Measurements from ENCODE around the gene MMP27. TPM values are rescaled to one million over a fixed set of nuclear protein-coding genes. Genes with fewer than 3 reads are reported as not detected.

MMP27 gene
- total RNA-seq, 1 donor, result 0.18 TPM

- H3K4me3 ChIP-seq (ENCODE audit: low read depth, low read length), result no peak overlapping the region
- TF ChIP-seq CTCF (IDR thresholded peaks at IDR 0.05; ENCODE audit: insufficient read depth, low read length), result no peak
- DNase-seq (ENCODE audit: low read depth), result no peak
These were observed 27.5 kb downstream of the MMP27 start for GRCh38 chr11:102678022-102678421.

- DNase-seq (ENCODE audit: low read depth), result no peak
- TF ChIP-seq CTCF (IDR thresholded peaks at IDR 0.05; ENCODE audit: insufficient read depth, low read length), result no peak
- no peak overlapping the region for H3K4me3 ChIP-seq (ENCODE audit: low read depth, low read length)
These were observed 29.5 kb downstream of the MMP27 start for GRCh38 chr11:102676084-102676483.

GRCh38 chr11:102669664-102670063 is 35.9 kb downstream of the MMP27 start:
- no peak for DNase-seq (ENCODE audit: low read depth)
- no peak for TF ChIP-seq CTCF (IDR thresholded peaks at IDR 0.05; ENCODE audit: insufficient read depth, low read length)
- H3K4me3 ChIP-seq (ENCODE audit: low read depth, low read length), result no peak overlapping the region

GRCh38 chr11:102666331-102666957 is 39.1 kb downstream of the MMP27 start:
- peak; percentile 94 for TF ChIP-seq CTCF (IDR thresholded peaks at IDR 0.05; ENCODE audit: insufficient read depth, low read length)
- no peak overlapping the region for H3K4me3 ChIP-seq (ENCODE audit: low read depth, low read length)
- DNase-seq (ENCODE audit: low read depth), result peak; percentile 67

- no peak for DNase-seq (ENCODE audit: low read depth)
- H3K4me3 ChIP-seq (ENCODE audit: low read depth, low read length), result no peak overlapping the region
- TF ChIP-seq CTCF (IDR thresholded peaks at IDR 0.05; ENCODE audit: insufficient read depth, low read length), result peak; percentile 38
These were observed 41.4 kb downstream of the MMP27 start for GRCh38 chr11:102664001-102664752.

GRCh38 chr11:102662607-102663006 is 43.0 kb downstream of the MMP27 start:
- no peak for DNase-seq (ENCODE audit: low read depth)
- no peak overlapping the region for H3K4me3 ChIP-seq (ENCODE audit: low read depth, low read length)
- TF ChIP-seq CTCF (IDR thresholded peaks at IDR 0.05; ENCODE audit: insufficient read depth, low read length), result no peak
